HG03442 (cell line): ENCODE data around the gene TSC22D3.
A peak's percentile ranks its signal among the peaks of the same experiment; 100 is the strongest.
"Not testable (repeated sequence)": the region's sequence is repeated elsewhere in the genome, so short reads cannot be mapped to it uniquely, and the experiment has no call there.

Experiments used
- ATAC-seq: cut with Tn5 transposase; IDR thresholded peaks from one replicate; pipeline ENCODE4 v1.9.1; 2021; ENCODE audit warnings: mild to moderate bottlenecking, moderate library complexity; ENCODE audit not compliant: unreplicated experiment

The TSC22D3 gene

DNA sequence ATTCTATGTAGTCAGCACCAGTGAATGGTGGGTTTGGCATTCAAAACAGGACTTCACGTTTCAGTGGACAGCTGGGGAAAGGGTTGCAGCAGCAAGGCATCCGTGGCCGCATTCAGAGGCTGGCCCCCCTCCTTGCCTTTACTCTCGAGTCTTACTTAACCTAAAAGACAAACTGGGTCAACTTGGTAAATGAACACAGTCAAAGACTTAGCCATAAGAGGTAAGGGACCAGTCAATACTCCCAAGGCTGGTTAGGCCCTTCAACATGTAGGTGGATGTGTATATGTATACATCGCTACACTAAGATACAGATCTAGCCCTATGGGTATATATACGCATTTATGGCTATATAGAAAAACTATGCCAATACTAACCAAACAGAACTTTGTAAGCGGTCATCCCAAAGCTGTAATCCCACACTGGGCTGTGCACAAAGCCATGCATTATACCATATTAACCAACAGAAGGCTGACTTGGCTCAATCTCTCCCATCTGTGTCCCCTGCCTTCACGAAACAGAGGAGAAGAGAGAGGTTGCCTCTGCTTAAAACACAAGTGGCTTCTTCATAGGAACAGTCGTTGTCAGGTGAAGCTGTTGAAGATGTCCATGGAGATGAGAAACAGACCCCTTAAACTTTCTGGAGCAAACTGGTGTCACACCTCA lies 61.9 kb downstream of the TSC22D3 start:
- ATAC-seq, result no peak

DNA sequence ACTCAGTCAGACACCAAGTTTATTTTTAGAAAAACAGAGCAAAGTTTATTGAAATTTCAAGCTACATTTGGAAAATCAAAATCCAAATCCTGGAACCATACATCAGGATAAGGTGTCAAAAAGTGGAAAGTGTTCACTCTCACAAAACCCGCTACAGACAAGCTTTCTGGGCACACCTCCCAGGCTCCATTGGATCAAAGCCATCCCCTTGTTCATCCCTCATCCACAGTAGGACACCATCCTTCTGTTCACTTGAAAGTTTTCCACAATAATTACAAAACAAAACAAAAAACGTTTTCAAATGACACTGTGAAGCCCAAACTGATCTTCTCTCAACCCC lies 62.4 kb downstream of the TSC22D3 start:
- no peak for ATAC-seq

DNA sequence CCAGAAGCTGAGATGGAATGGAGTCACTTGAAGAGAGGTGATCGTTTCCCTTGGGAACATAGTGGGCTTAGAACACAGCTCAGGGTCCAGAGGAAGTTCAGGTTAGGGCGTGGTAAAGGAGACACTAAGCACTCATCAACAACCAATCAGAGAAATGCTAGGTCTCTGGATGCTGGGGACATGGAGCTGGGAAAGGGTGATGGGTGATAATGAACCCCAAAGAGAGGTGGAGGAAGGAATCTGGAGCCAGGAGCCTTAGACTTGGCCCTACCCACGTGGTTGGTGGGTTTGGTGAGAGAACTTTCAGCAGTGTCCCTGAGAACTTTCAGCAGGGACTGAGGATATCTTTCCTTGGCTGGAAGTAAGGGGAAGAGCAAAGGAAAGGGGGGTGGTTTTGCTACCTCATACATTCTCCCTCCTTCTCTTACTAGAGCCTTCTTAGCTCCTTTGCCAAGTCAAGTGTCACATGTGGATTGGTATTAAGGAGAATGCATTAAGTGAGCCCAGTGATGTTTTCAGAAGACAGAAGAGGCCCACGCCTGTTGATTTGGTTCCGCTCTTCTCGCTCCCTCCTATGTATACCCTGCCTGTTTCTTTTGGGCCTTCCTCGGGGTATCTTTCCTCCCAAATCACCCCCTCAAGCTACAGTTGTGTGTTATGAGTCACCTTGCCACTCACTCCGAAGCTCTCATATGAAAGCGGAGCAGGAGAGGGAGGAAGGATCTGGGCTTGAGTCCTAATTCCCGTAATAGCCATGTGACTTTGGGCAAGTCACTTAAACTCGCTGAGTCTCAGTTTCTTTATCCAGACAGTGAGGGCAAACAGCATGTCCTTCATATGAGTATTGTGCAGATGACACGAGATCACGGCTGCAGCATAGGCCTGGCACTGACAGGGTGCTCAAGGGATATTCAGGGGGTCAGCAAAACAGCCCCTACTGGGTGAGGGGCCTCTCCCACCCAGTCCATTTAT lies 63.1 kb downstream of the TSC22D3 start:
- ATAC-seq, result no peak

DNA sequence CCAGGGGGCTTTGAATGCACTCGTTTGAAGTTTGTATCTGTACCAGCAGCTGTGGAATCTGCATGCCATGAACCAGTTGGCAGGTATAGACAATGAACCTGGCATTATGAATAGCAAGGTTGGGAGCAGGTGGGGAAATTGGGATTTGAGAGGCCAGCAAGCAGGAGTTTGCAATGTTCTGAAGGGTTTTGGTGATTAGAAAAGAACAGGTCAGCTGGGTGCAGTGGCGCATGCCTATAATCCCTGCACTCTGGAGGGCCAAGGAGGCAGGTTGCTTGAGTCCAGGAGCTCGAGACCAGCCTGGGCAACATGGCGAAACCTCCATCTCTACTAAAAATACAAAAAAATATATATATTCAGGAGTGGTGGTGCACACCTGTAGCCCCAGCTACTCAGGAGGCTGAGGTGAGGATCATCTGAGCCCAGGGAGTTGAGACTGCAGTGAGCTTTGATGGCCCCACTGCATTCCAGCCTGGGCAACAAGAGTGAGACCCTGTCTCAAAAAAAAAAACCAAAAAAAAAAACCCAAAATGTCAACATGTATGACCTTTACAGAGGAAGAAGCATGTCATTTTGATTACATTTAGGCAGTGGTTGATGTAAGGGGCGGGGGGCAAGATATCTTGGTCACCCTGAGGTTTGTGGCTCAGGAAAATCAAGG lies 63.9 kb downstream of the TSC22D3 start:
- ATAC-seq, result no peak

DNA sequence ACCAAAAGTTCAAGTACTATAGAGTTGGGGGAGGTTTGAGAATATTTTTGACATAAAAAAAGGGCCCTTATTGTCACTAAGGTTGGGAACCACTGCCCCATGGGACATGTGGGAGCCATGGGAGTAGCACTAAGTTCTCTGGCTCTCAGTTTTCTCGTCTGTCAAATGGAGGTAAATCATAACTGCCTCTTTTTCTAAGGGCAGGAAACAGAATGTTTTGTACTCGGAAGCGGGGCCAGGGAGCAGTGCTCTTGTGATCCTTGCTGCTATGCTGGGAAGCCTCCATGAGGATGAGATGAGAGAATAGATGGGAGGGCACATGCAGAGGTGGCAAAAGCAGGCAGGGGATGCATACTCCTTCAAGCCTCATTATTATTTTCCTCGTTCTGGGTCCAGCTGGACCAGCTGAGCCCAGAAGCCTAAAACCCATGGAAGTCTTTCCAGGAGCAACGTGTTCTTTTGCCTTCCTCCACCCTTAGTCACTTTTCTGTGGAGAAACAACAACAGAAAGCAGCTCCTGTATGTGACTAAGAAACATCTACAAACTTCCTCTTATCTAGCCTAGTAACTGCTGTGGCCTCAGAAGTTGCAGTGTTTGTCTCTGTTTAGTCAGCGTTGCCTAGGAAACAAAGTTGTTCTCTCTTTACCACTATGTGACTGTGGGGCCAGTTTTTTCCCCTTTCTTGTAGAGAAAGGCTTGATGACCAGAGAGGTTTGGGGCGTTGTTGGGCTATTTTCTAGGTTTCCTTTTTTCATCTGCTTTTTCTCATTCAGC lies 64.8 kb downstream of the TSC22D3 start:
- ATAC-seq, result peak; percentile 95

DNA sequence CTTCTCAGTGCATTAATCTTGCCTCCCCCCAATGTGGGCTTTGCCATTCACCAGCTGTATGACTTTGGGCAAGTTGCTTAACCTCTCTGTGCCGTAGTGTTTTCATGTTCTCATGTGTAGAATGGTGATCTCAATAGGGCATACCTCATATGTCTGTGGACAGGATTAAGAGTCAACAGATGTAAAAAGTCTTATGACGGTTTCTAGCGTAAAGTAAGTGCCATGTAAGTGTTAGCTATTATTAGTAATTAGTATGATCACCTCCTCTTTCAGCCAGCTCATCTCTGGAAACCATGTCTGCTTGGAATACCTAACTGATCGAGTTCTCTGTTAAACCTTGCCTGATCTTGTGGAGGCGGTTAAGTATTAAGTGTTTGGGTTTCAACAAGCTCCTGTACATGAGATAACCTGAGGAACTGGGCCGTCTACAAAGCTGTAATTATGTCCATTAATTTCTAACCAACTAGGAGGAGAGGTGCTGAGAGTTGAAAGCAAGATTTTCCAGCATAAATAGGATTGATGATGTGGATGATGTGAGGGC lies 66.3 kb downstream of the TSC22D3 start:
- ATAC-seq, result no peak

DNA sequence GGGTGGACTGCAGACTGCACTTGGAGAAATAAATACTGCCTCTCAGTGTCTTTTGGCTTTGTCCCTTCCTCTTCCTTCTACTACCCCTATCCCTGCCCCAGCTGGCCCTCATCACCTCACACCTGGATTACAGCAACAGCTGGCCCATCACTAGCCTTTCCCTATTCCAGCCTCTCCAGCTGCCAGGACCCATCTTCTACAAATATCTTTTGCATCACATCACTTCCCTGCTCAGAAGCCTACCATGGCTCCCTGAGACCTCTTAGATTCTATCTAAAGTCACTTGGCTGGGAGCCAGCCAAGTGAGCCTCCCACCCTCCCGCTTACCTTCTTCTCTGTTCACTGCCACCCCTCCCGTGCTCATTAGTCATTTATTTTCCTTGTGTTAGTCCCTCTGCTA lies 66.8 kb downstream of the TSC22D3 start:
- no peak for ATAC-seq

DNA sequence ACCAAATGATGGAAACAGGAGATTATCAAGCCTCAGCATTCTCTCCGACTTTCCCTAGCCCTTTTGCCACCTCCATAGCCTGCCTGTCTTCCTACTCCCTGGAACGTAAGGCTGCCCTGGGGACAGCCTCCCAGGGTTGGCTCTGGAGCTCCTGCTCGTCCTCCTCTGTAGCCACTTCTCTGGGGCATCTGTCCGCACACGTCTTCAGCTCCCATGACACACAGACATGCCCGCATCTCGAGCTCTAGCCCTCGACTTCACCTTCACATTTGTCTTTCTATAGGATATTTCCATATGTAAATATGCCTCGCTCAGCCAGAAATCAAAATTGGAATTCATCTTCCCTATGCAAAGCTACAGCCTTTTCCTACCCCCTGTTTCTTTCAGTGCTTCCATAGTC lies 67.7 kb downstream of the TSC22D3 start:
- no peak for ATAC-seq

DNA sequence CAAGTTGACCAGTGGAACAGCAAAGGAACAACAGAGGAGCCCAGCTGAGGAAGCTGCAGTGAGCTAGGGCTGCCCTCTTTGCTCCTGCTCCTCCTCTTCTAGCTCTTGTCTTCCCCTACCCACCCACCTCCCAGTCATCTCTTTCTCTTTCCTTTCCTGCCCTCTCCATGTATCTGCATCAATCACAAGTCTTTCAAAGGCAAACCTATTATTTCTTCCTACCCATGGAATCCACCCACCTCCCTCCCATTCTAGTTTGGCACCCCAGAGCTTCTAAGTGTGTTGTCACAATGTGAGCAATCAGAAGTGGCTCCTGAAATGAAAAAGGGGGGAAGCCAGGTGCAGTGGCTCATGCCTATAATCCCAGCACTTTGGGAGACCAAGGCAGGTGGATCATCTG lies 69.3 kb downstream of the TSC22D3 start:
- no peak for ATAC-seq

DNA sequence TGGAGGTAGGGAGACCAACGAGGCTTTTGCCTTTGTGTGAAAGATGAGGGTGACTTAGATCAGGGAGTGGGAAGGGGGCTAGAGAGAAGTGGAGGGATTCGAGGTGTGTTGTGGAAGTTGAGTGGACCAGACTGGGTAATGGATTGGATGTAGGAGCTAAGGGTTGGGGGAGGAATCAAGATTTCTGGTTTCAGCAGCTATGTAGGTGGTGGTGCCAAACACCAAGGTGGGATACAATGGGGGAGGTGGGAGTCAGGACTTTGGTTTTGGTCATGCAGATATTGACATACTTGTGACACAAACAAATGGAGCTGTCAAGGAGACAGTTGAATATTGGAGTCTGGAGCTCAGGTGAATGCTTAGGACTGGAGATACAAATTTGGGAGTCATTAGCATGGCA lies 71.0 kb downstream of the TSC22D3 start:
- no peak for ATAC-seq

DNA sequence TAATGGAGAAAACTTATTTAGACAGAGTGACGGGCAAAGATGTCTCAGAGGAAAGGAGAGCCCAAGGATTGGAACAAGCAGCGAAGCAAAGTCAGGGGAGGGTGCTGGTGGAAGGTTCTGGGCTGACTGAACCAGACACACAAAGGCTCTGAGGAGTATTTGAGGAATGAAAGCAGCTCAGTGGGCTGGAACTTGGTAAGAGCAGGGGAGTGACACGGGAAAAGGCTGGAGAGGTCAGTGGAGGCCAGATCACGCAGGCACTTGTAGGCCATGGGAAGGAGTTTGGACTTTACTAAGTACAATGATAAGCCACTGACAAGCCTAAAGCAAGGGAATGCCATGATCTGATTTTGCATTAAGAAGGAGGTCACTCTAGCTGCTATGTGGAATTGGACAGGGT lies 71.4 kb downstream of the TSC22D3 start:
- no peak for ATAC-seq

DNA sequence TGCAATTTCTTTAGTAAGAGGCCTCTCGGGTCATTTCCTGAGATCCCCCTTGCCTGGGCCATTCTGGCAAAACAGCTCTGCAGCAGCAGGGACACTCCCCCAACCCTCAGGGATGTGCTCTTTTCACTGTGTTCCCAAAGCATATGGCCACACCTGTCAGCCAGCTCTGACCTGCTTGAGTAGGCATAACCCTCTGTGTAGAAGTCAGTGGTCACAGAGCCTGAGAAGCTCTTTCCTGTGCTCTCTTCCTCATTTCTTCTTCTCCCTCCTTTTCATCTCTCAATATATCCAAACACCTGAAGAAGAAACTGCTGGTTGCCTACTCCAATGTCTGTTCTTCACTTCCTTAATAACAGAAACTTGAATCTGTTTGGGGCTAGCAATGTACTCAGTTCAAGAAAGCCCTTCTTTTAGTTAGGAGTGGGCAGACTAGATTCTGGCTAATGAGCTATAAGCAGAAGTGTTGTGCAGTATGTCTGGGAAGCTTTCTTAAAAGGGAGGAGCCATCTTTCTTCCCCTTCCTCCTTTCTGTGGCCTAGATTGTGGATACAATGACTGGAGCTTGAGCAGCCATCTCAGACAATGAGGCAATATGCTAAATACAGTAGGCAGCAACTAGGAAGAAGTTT lies 74.0 kb downstream of the TSC22D3 start:
- peak; percentile 71 for ATAC-seq

DNA sequence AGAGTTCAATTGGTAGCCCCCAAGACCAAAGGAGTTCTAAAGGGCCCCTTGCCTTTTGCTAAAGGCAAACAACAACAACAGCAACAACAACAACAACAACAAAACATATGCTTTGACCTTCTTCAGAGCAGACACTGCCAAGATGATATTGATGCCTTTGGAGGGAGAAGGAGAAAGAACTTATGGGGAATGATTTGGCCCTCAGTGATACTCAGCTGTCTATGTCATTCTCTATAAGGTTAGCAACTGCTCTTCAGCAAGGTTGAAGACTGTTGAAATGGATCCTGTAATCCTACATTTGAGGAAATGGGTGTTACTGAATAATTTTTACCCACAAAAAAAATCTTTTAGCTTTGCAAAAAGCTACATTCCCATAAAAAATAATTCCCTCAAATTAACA lies 74.8 kb downstream of the TSC22D3 start:
- ATAC-seq, result no peak

DNA sequence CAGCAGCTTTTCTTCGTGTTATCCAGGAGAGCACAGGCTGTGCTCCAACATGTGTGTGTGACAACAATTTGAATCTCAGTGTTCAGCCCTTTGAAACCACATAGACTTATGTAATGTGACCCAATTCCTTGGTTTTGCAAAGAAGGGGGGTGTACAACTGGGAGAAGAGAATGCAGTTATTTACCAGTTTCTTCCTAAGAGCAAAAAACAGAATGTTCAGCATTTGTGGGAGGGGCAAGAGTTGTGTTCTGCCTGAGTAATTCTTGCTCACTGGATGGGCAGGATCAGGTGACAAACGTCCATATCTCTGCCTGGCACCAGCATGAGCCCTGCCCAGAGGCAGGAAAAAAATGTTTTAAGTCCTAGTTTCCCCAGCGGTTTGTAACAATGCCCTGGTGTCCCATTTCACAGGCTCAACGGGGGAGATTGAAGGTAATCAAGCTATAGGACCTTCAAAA lies 75.2 kb downstream of the TSC22D3 start:
- ATAC-seq, result no peak

DNA sequence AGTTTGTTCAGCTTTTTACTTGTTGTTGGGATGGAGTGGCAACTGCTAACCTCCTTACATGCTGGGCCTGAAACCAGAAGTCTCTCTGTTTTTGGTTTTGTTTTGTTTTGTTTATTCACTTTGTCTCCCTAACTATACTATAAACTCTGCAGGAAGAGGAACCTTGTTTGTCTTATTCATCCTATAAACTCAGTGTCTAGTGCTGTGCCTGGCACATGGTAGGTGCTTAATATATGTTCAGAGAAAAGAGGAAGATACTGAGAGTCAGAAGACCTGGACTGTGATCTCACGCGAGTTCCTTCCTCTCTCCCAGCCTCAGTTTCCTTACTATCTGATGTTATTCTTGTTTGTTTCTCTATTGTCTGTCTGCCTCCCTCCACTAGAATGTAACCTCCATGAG lies 76.0 kb downstream of the TSC22D3 start:
- ATAC-seq, result no peak

DNA sequence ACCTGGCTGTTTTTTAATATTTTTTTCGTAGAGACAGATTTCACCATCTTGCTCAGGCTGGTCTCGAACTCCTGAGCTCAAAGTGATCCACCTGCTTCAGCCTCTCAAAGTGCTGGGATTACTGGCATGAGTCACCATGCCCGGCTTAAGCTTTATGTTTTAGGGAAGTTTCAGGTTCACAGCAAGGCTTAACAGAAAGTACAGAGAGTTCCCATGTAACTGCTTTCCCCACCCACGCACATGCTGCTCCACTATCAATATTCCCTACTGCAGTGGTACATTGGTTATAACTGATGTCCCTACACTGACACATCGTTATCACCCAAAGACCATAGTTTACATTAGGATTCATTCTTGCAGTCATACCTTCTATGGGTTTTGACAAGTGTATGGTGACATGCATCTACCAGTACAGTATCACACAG lies 84.6 kb downstream of the TSC22D3 start:
- ATAC-seq, result no peak

DNA sequence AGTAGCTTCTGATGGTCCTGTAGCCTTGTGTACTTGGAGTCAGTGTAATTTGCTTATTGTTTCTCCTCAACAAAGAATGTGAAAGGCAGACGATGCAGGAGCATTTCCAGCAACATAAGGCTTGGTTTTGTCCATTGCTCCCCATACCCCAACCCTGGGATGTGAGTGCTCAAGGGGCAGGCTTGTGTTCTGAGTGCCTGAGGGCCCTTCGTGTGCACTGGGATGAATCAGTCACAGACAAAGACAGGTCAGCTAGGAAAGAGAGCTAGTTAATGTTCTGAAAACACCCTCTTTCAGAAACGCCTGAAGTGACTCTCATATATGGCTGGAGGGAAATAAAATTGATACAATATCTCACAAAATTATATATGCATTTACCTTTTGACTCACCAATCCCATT lies 88.1 kb downstream of the TSC22D3 start:
- ATAC-seq, result no peak

DNA sequence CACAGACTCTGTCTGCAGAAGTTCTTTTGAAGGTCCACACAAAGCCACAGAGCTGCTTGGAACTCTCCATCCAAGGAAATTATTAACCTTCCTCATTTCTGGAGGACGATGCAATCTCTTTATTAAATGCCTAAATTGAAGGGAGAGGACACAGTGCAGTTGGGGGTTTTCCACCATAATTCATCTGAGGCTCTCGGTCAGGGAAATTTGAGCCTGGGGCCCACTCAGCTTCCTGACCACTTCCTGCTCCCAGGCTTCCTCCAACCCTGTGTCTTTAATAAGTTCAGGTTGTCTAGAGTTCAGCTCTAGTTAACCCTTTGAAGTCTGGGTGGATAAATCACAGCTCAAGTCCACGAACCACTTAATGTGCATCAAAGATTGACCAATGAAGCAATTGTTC lies 88.8 kb downstream of the TSC22D3 start:
- no peak for ATAC-seq

DNA sequence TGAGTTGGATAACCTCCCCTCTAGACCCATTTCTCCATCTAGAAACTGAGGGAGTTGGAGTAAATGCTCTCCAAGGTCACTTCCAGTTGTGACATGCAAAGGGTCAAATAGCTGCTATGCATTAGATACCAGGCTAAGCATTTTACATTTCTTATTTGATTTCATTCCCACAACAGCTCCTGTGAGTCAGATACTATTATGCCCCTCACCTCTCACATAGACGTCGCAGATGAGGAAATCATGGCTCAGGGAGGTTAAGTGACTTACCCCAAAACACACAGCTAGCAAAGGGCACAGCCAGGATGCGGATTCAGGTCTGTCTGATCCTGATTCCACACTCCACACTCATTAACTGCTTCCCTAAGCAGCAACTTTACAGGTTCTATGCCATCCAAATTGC lies 89.6 kb downstream of the TSC22D3 start:
- no peak for ATAC-seq

DNA sequence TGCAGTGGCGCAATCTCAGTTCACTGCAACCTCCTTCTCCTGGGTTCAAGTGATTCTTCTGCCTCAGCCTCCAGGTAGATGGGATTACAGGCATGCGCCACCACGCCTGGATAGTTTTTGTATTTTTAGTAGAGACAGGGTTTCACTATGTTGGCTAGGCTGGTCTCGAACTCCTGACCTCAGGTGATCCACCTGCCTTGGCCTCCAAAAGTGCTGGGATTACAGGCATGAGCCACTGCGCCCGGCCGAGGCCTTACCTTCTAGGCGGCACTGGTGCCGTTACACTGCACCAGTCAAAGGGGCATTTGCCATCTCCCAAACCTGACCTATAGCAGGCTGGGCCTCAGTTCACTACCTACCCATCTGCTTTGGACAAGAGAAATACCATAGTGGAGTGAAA lies 90.0 kb downstream of the TSC22D3 start:
- ATAC-seq, result not testable (repeated sequence)
